Panc1 (cell line): ENCODE data around the gene ACOXL. TPM values are rescaled to one million over a fixed set of nuclear protein-coding genes. Genes with fewer than 3 reads are reported as not detected.

Source experiments
- ATAC-seq: fragments of 200-7000 bp; cut with Tn5 transposase; 2 replicates; pipeline ENCODE4 v1.9.1; 2020; ENCODE audit warnings: mild to moderate bottlenecking, moderate library complexity
- BruUV-seq: library from RNA; stranded (reverse); fragments of 400-500 nt; replicated peaks from 2 replicates; lab custom pipeline; 2021; lab: Mats Ljungman, UMichigan
- CTCF ChIA-PET: fragments of 300-600 bp; sonication (Branson Sonifier 250); formaldehyde crosslinking; loops from one replicate; lab custom pipeline; 2022; ENCODE audit warnings: antibody characterized with exemption; lab: Charles Lee
- POLR2A ChIA-PET: fragments of 300-600 bp; sonication (Branson Sonifier 250); formaldehyde crosslinking; loops from one replicate; lab custom pipeline; 2022; ENCODE audit warnings: antibody characterized with exemption; lab: Charles Lee
- DNase-seq: peaks from one replicate; pipeline ENCODE4 v3.0.0-alpha.2; 2010; ENCODE audit warnings: low read depth, low spot score
- H3K27ac ChIP-seq: 2 replicates; pipeline ENCODE4 v1.5.1; 2011; ENCODE audit warnings: mild to moderate bottlenecking, low read length, inconsistent platforms
- H3K27me3 ChIP-seq: fragments of 200-500 bp; sonication (Bioruptor generic); 2 replicates; pipeline ENCODE4 v1.6.0; 2014; ENCODE audit warnings: low read length, inconsistent platforms; ENCODE audit not compliant: control insufficient read depth, insufficient read depth
- H3K36me3 ChIP-seq: fragments of 200-500 bp; sonication (Bioruptor generic); 2 replicates; pipeline ENCODE4 v1.5.1; 2014; ENCODE audit warnings: inconsistent platforms, mild to moderate bottlenecking, low read length, moderate library complexity; ENCODE audit not compliant: control insufficient read depth, insufficient read depth
- H3K4me1 ChIP-seq: 2 replicates; pipeline ENCODE4 v1.5.1; 2011; ENCODE audit warnings: inconsistent platforms, mild to moderate bottlenecking, low read length, moderate library complexity; ENCODE audit not compliant: control insufficient read depth, insufficient read depth
- H3K4me3 ChIP-seq, 2 experiments: 2 replicates each; pipeline ENCODE4 v1.5.1; 2011 to 2012; ENCODE audit warnings: low read depth in 2 of 2, low read length in 2 of 2, mild to moderate bottlenecking in 2 of 2, inconsistent platforms in 1 of 2, moderate library complexity in 1 of 2
- H3K9me3 ChIP-seq: fragments of 200-500 bp; sonication (Bioruptor generic); 2 replicates; pipeline ENCODE4 v1.5.1; 2014; ENCODE audit warnings: low read depth, mild to moderate bottlenecking, inconsistent platforms, low read length, moderate library complexity; ENCODE audit not compliant: control insufficient read depth, insufficient read depth
- POLR2AphosphoS5 ChIP-seq: IDR thresholded peaks from 2 replicates; pipeline ENCODE4 v1.6.1; 2012; ENCODE audit warnings: mild to moderate bottlenecking, low read depth, low read length, moderate library complexity
- SIN3A ChIP-seq: IDR thresholded peaks from 2 replicates; pipeline ENCODE4 v1.6.1; 2012; ENCODE audit warnings: low read depth, mild to moderate bottlenecking, low read length, moderate library complexity, borderline replicate concordance; ENCODE audit not compliant: insufficient read depth
- TCF7L2 ChIP-seq: IDR thresholded peaks from 2 replicates; pipeline ENCODE4 v1.6.1; 2011; ENCODE audit warnings: mild to moderate bottlenecking, low read depth, low read length, inconsistent platforms
- in situ Hi-C: cut with HindIII; loops from 2 replicates; pipeline ENCODE4 v1.10.0; 2016; ENCODE audit warnings: low sequenced_read_pairs, low pct_unique_long_range_greater_than_20kb
- intact Hi-C: fragments of 100-400 bp; cut with micrococcal nuclease; formaldehyde crosslinking; loops from one replicate; pipeline ENCODE4 v1.10.0; 2022; ENCODE audit not compliant: unreplicated experiment
- total RNA-seq: library from RNA; stranded (reverse); gene quantifications from one replicate; pipeline ENCODE4 v1.2.1, GENCODE V29; 2021; ENCODE audit not compliant: unreplicated experiment
- TF ChIP-seq, protein P1 (sequence below), 2 experiments: IDR thresholded peaks; 2 replicates each; pipeline ENCODE4 v1.6.1; 2011 to 2012; ENCODE audit warnings: low read depth in 2 of 2, control low read depth in 1 of 2, low read length in 1 of 2, mild to moderate bottlenecking in 1 of 2, moderate library complexity in 1 of 2; ENCODE audit not compliant: insufficient read depth in 1 of 2
- TF ChIP-seq, protein P2 (sequence below): fragments of 450-650 bp; IDR thresholded peaks from 2 replicates; pipeline ENCODE4 v1.5.1; 2017; ENCODE audit warnings: mild to moderate bottlenecking

Gene ACOXL
- total RNA-seq, 1 experiment from 2014 or later: 4.9 TPM

DNA sequence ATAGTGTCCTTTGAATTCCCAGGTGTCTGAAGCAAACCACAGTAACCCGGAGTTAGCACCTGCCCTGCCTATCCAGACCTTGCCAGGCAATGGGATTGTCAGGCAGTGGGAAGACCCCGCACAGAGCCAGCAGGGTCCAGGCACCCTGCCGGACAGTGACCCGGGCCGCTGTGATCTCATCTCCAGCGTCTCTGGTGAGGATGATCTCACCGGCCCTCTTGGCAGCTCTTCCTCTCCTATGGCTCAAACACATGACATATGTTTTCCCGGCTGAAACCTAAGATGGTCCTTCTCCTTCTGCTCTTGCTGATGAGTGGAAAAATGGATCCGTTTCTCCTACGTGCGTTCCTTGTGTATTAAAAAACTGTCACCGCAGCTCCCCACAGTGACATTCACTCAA, 75.1 kb downstream of the ACOXL start:
- ChIA-PET CTCF (no interaction called here), POLR2A (no interaction called here)
- Histone ChIP-seq H3K27ac (no peak overlapping the region), H3K4me3 (no peak overlapping the region), H3K9me3 (no peaks in the 10 kb centered on the region), H3K4me1 (no peaks in the 10 kb centered on the region), H3K27me3 (no peaks in the 10 kb centered on the region), H3K36me3 (no peaks in the 10 kb centered on the region)
- intact Hi-C loops (no loop called here), in situ Hi-C loops (no loop called here)
- ATAC-seq: no peak
- TF ChIP-seq, protein P1, sequence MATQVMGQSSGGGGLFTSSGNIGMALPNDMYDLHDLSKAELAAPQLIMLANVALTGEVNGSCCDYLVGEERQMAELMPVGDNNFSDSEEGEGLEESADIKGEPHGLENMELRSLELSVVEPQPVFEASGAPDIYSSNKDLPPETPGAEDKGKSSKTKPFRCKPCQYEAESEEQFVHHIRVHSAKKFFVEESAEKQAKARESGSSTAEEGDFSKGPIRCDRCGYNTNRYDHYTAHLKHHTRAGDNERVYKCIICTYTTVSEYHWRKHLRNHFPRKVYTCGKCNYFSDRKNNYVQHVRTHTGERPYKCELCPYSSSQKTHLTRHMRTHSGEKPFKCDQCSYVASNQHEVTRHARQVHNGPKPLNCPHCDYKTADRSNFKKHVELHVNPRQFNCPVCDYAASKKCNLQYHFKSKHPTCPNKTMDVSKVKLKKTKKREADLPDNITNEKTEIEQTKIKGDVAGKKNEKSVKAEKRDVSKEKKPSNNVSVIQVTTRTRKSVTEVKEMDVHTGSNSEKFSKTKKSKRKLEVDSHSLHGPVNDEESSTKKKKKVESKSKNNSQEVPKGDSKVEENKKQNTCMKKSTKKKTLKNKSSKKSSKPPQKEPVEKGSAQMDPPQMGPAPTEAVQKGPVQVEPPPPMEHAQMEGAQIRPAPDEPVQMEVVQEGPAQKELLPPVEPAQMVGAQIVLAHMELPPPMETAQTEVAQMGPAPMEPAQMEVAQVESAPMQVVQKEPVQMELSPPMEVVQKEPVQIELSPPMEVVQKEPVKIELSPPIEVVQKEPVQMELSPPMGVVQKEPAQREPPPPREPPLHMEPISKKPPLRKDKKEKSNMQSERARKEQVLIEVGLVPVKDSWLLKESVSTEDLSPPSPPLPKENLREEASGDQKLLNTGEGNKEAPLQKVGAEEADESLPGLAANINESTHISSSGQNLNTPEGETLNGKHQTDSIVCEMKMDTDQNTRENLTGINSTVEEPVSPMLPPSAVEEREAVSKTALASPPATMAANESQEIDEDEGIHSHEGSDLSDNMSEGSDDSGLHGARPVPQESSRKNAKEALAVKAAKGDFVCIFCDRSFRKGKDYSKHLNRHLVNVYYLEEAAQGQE (IDR thresholded peaks at IDR 0.05; ENCODE audit: insufficient read depth in 1 of 2, low read depth in 2 of 2, low read length in 1 of 2): no peak
- TF ChIP-seq, protein P2, sequence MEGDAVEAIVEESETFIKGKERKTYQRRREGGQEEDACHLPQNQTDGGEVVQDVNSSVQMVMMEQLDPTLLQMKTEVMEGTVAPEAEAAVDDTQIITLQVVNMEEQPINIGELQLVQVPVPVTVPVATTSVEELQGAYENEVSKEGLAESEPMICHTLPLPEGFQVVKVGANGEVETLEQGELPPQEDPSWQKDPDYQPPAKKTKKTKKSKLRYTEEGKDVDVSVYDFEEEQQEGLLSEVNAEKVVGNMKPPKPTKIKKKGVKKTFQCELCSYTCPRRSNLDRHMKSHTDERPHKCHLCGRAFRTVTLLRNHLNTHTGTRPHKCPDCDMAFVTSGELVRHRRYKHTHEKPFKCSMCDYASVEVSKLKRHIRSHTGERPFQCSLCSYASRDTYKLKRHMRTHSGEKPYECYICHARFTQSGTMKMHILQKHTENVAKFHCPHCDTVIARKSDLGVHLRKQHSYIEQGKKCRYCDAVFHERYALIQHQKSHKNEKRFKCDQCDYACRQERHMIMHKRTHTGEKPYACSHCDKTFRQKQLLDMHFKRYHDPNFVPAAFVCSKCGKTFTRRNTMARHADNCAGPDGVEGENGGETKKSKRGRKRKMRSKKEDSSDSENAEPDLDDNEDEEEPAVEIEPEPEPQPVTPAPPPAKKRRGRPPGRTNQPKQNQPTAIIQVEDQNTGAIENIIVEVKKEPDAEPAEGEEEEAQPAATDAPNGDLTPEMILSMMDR: no peak
- no peak for TF ChIP-seq SIN3A
- TF ChIP-seq TCF7L2: no peak
- no peak for TF ChIP-seq POLR2AphosphoS5
- no TSS peak for BruUV-seq
- no peak for DNase-seq

DNA sequence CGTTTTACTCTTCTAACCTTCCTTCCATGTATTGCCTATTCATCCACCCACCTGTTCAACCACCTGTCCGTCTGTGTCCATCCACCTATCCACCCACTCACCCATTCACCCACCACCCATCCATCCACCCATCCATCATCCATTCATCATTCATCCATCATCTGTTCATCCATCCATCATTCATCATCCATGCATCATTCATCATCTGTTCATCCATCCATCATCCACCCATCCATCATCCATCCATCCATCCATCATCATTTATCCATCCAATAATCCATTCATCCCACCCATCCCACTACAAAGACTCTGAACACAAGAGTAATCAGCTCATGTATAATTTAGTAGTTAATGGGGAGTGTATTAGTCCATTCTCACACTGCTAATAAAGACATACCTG, 78.0 kb downstream of the ACOXL start:
- no peaks in the 10 kb centered on the region for H3K36me3 ChIP-seq
- ChIA-PET POLR2A (no interaction called here), CTCF (no interaction called here)
- intact Hi-C loops (loop anchor here (5.0 kb wide), 1 partner anchor 302 kb away; no protein-coding TSS in a partner anchor), in situ Hi-C loops (no loop called here)
- H3K4me1 ChIP-seq: no peaks in the 10 kb centered on the region
- no peaks in the 10 kb centered on the region for H3K27me3 ChIP-seq
- H3K9me3 ChIP-seq: no peaks in the 10 kb centered on the region
- TF ChIP-seq, protein P2: no peak
- TF ChIP-seq TCF7L2 (no peak), POLR2AphosphoS5 (no peak), SIN3A (no peak)
- TF ChIP-seq, protein P1 (IDR thresholded peaks at IDR 0.05; ENCODE audit: insufficient read depth in 1 of 2, low read depth in 2 of 2, low read length in 1 of 2): no peak
- no peak overlapping the region for H3K4me3 ChIP-seq
- ATAC-seq (no peak), DNase-seq (no peak)
- BruUV-seq: no TSS peak
- H3K27ac ChIP-seq: no peak overlapping the region
